Neural cell (in vitro differentiated cells): Measurements from ENCODE around the gene PPM1A. TPM values are rescaled to one million over a fixed set of nuclear protein-coding genes. Genes with fewer than 3 reads are reported as not detected.

Experiments
- H2AFZ ChIP-seq: fragments of 200-600, 300-800 bp; sonication (generic), shearing (Covaris generic); 2 replicates; pipeline ENCODE4 v1.6.0; 2014; ENCODE audit warnings: low read depth, mild to moderate bottlenecking, antibody characterized with exemption, low read length, moderate library complexity
- H3F3A ChIP-seq: fragments of 200-600 bp; shearing (Covaris generic); 2 replicates; pipeline ENCODE4 v1.6.1; 2016; ENCODE audit warnings: mild to moderate bottlenecking, moderate library complexity, mixed read lengths, antibody characterized with exemption, low read length; ENCODE audit not compliant: insufficient read depth, poor library complexity, severe bottlenecking
- H3K27ac ChIP-seq: fragments of 200-600, 300-800 bp; sonication (generic), shearing (Covaris generic); 2 replicates; pipeline ENCODE4 v1.5.1; 2014; ENCODE audit warnings: mild to moderate bottlenecking, low read length, moderate library complexity
- H3K27me3 ChIP-seq: fragments of 300-800, 200-600 bp; sonication (generic), shearing (Covaris generic); 2 replicates; pipeline ENCODE4 v1.6.0; 2014; ENCODE audit warnings: mild to moderate bottlenecking, low read depth, low read length, moderate library complexity; ENCODE audit not compliant: insufficient read depth
- H3K36me3 ChIP-seq: fragments of 300-800, 200-600 bp; sonication (generic), shearing (Covaris generic); 2 replicates; pipeline ENCODE4 v1.5.1; 2014; ENCODE audit warnings: mild to moderate bottlenecking, antibody characterized with exemption, low read length, moderate library complexity; ENCODE audit not compliant: insufficient read depth
- H3K4me2 ChIP-seq: fragments of 300-800, 200-600 bp; sonication (generic), shearing (Covaris generic); 2 replicates; pipeline ENCODE4 v1.6.0; 2014; ENCODE audit warnings: mild to moderate bottlenecking, low read length
- H3K4me3 ChIP-seq: fragments of 300-800, 200-600 bp; sonication (generic), shearing (Covaris generic); 2 replicates; pipeline ENCODE4 v1.5.1; 2014; ENCODE audit warnings: mild to moderate bottlenecking, low read length, moderate library complexity
- H3K79me2 ChIP-seq: fragments of 200-600 bp; shearing (Covaris generic); replicated peaks from 2 replicates; pipeline ENCODE4 v1.6.0; 2014; ENCODE audit warnings: mild to moderate bottlenecking, low read length, moderate library complexity; ENCODE audit not compliant: insufficient read depth
- H3K9ac ChIP-seq: fragments of 300-800, 200-600 bp; sonication (generic), shearing (Covaris generic); 2 replicates; pipeline ENCODE4 v1.6.1; 2016; ENCODE audit warnings: mild to moderate bottlenecking, low read length, mixed read lengths
- H3K9me2 ChIP-seq: fragments of 200-600 bp; shearing (Covaris generic); 2 replicates; pipeline ENCODE4 v1.6.1; 2016; ENCODE audit warnings: mild to moderate bottlenecking, low read length, mixed read lengths; ENCODE audit not compliant: insufficient read depth
- H3K9me3 ChIP-seq: fragments of 200-600, 300-800 bp; sonication (generic), shearing (Covaris generic); 2 replicates; pipeline ENCODE4 v1.6.1; 2016; ENCODE audit warnings: mild to moderate bottlenecking, mixed run types, low read length, moderate library complexity, mixed read lengths
- H4K20me1 ChIP-seq: fragments of 200-600 bp; shearing (Covaris generic); 2 replicates; pipeline ENCODE4 v1.6.1; 2016; ENCODE audit warnings: mild to moderate bottlenecking, mixed run types; ENCODE audit not compliant: insufficient read depth
- EP300 ChIP-seq: fragments of 450-650 bp; conservative IDR thresholded peaks from 2 replicates; pipeline ENCODE4 v1.6.1; 2014; ENCODE audit warnings: antibody characterized with exemption, mild to moderate bottlenecking, moderate library complexity; ENCODE audit not compliant: poor library complexity, severe bottlenecking
- EZH2 ChIP-seq: fragments of 200-600, 300-800 bp; shearing (Covaris generic), sonication (generic); IDR thresholded peaks from 2 replicates; pipeline ENCODE4 v1.6.1; 2014; ENCODE audit warnings: antibody characterized with exemption, low read length, borderline replicate concordance, mild to moderate bottlenecking; ENCODE audit not compliant: insufficient read depth, poor library complexity, severe bottlenecking
- MXI1 ChIP-seq: fragments of 450-650 bp; conservative IDR thresholded peaks from 2 replicates; pipeline ENCODE4 v1.6.1; 2014; ENCODE audit warnings: antibody characterized with exemption, mild to moderate bottlenecking; ENCODE audit not compliant: poor library complexity, severe bottlenecking
- POLR2AphosphoS5 ChIP-seq: IDR thresholded peaks from 2 replicates; pipeline ENCODE4 v1.6.1; 2012
- RAD21 ChIP-seq: fragments of 450-650 bp; conservative IDR thresholded peaks from 2 replicates; pipeline ENCODE4 v1.6.1; 2014; ENCODE audit warnings: antibody characterized with exemption, mild to moderate bottlenecking, moderate library complexity
- SMC3 ChIP-seq: fragments of 450-650 bp; conservative IDR thresholded peaks from 2 replicates; pipeline ENCODE4 v1.6.1; 2014; ENCODE audit warnings: antibody characterized with exemption, mild to moderate bottlenecking, moderate library complexity; ENCODE audit not compliant: poor library complexity
- TAF1 ChIP-seq: IDR thresholded peaks from 2 replicates; pipeline ENCODE4 v1.6.1; 2012; ENCODE audit warnings: low read depth
- polyA plus RNA-seq: library from polyadenylated mRNA; depleted of rRNA; stranded (reverse); fragments of >200 nt; gene quantifications from 2 replicates; pipeline ENCODE4 v1.2.3, GENCODE V29; 2014
- TF ChIP-seq, protein P1 (sequence below): IDR thresholded peaks from 2 replicates; pipeline ENCODE4 v1.6.1; 2012; ENCODE audit warnings: borderline replicate concordance
- TF ChIP-seq, protein P2 (sequence below): fragments of 450-650 bp; IDR thresholded peaks from 2 replicates; pipeline ENCODE4 v1.5.1; 2014; ENCODE audit warnings: antibody characterized with exemption, mild to moderate bottlenecking, moderate library complexity; ENCODE audit not compliant: poor library complexity, severe bottlenecking

PPM1A gene
- polyA plus RNA-seq, 1 donor from 2014 or later = 52.1 TPM

DNA sequence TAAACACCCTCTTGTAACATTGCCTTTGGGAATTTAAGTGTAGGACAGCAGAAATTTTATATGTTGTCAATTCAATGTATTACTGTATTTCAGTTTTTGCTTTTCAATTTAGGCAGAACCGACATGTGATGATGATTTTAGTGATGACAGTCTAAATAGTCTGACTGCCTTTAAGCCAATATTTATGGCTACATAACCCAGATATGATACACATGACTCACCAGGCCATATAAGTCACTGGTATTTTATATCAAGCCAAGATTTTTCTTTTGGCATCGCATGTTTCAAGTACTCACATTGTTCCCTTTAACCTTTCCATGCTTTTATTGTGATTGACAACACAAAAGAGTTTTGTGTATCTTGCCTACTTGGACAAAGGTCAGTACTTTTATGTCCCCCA, 13.6 kb upstream of the PPM1A start:
- Histone ChIP-seq H4K20me1 (no peaks in the 10 kb centered on the region), H3K27me3 (no peaks in the 10 kb centered on the region), H3K27ac (no peak overlapping the region), H2AFZ (no peak overlapping the region), H3F3A (no peaks in the 10 kb centered on the region), H3K9me3 (peaks cover 6% of the 10 kb centered on the region), H3K36me3 (no peaks in the 10 kb centered on the region), H3K4me3 (no peak overlapping the region), H3K79me2 (no peaks in the 10 kb centered on the region), H3K9me2 (no peaks in the 10 kb centered on the region), H3K9ac (no peak overlapping the region), H3K4me2 (no peak overlapping the region)
- TF ChIP-seq EZH2 (no peak), POLR2AphosphoS5 (no peak), MXI1 (no peak), EP300 (no peak), RAD21 (no peak), TAF1 (no peak), SMC3 (no peak)
- TF ChIP-seq, protein P1, sequence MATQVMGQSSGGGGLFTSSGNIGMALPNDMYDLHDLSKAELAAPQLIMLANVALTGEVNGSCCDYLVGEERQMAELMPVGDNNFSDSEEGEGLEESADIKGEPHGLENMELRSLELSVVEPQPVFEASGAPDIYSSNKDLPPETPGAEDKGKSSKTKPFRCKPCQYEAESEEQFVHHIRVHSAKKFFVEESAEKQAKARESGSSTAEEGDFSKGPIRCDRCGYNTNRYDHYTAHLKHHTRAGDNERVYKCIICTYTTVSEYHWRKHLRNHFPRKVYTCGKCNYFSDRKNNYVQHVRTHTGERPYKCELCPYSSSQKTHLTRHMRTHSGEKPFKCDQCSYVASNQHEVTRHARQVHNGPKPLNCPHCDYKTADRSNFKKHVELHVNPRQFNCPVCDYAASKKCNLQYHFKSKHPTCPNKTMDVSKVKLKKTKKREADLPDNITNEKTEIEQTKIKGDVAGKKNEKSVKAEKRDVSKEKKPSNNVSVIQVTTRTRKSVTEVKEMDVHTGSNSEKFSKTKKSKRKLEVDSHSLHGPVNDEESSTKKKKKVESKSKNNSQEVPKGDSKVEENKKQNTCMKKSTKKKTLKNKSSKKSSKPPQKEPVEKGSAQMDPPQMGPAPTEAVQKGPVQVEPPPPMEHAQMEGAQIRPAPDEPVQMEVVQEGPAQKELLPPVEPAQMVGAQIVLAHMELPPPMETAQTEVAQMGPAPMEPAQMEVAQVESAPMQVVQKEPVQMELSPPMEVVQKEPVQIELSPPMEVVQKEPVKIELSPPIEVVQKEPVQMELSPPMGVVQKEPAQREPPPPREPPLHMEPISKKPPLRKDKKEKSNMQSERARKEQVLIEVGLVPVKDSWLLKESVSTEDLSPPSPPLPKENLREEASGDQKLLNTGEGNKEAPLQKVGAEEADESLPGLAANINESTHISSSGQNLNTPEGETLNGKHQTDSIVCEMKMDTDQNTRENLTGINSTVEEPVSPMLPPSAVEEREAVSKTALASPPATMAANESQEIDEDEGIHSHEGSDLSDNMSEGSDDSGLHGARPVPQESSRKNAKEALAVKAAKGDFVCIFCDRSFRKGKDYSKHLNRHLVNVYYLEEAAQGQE = no peak
- TF ChIP-seq, protein P2, sequence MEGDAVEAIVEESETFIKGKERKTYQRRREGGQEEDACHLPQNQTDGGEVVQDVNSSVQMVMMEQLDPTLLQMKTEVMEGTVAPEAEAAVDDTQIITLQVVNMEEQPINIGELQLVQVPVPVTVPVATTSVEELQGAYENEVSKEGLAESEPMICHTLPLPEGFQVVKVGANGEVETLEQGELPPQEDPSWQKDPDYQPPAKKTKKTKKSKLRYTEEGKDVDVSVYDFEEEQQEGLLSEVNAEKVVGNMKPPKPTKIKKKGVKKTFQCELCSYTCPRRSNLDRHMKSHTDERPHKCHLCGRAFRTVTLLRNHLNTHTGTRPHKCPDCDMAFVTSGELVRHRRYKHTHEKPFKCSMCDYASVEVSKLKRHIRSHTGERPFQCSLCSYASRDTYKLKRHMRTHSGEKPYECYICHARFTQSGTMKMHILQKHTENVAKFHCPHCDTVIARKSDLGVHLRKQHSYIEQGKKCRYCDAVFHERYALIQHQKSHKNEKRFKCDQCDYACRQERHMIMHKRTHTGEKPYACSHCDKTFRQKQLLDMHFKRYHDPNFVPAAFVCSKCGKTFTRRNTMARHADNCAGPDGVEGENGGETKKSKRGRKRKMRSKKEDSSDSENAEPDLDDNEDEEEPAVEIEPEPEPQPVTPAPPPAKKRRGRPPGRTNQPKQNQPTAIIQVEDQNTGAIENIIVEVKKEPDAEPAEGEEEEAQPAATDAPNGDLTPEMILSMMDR = no peak

DNA sequence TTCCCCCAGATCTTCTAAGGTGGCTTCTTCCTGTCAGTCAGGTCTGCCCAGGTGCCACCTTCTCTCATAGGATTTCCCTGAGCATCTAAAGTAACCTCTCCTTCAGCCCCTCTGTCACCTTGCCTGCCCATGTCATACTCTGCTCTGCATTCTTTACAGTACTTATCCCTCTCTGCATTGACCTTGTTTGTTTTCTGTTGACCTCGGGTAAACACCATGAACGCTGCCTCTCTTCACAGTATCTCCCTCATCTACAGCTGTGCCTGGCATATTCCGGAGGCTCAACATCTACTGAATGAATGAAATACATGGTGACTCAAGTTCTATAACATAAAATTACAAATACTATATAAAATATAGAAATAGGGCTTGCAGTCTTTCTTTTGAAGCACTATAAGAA, 10.1 kb upstream of the PPM1A start:
- Histone ChIP-seq H3K27ac (no peak overlapping the region), H3F3A (no peaks in the 10 kb centered on the region), H3K27me3 (no peaks in the 10 kb centered on the region), H3K4me2 (no peak overlapping the region), H4K20me1 (no peaks in the 10 kb centered on the region), H3K9ac (no peak overlapping the region), H2AFZ (no peak overlapping the region), H3K79me2 (no peaks in the 10 kb centered on the region), H3K9me2 (no peaks in the 10 kb centered on the region), H3K4me3 (no peak overlapping the region), H3K36me3 (no peaks in the 10 kb centered on the region), H3K9me3 (no peaks in the 10 kb centered on the region)
- TF ChIP-seq EP300 (no peak), RAD21 (no peak), POLR2AphosphoS5 (no peak), EZH2 (no peak), SMC3 (no peak), MXI1 (no peak), TAF1 (no peak)
- TF ChIP-seq, protein P1 = no peak
- TF ChIP-seq, protein P2 = no peak
